ENCODE data around the gene TRAPPC10.

The TRAPPC10 gene

GRCh38 chr21:43968410-43969114 is 43.5 kb upstream of the TRAPPC10 start:
- no peak for TF ChIP-seq CTCF (IDR thresholded peaks at IDR 0.05; ENCODE audit: insufficient read depth, low read length, poor library complexity, severe bottlenecking)
- Histone ChIP-seq H3K36me3 (ENCODE audit: control insufficient read depth, insufficient read depth, low read length) (peaks cover 32% of the 10 kb centered on the region), H3K4me3 (replicated peaks; ENCODE audit: low read depth, low read length) (no peak overlapping the region), H3K27me3 (replicated peaks; ENCODE audit: control insufficient read depth, insufficient read depth, low read length) (no peaks in the 10 kb centered on the region)
- no peak for DNase-seq (ENCODE audit: extremely low read depth, insufficient read length)

DNA sequence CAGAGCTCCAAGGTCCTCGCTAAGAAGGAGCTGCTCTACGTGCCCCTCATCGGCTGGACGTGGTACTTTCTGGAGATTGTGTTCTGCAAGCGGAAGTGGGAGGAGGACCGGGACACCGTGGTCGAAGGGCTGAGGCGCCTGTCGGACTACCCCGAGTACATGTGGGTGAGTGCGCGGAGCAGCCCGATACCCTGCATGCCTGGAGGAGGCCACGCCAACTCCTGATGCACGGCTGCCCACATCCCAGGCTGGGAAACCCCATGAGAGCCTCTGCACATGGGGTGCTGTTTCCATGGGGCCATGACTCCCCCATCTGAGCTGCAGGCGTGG is 43.0 kb upstream of the TRAPPC10 start:
- Histone ChIP-seq H3K27me3 (replicated peaks; ENCODE audit: control insufficient read depth, insufficient read depth, low read length) (no peaks in the 10 kb centered on the region), H3K36me3 (ENCODE audit: control insufficient read depth, insufficient read depth, low read length) (peaks cover 32% of the 10 kb centered on the region), H3K4me3 (replicated peaks; ENCODE audit: low read depth, low read length) (no peak overlapping the region)
- TF ChIP-seq CTCF (IDR thresholded peaks at IDR 0.05; ENCODE audit: insufficient read depth, low read length, poor library complexity, severe bottlenecking) = no peak
- DNase-seq (ENCODE audit: extremely low read depth, insufficient read length) = no peak

DNA sequence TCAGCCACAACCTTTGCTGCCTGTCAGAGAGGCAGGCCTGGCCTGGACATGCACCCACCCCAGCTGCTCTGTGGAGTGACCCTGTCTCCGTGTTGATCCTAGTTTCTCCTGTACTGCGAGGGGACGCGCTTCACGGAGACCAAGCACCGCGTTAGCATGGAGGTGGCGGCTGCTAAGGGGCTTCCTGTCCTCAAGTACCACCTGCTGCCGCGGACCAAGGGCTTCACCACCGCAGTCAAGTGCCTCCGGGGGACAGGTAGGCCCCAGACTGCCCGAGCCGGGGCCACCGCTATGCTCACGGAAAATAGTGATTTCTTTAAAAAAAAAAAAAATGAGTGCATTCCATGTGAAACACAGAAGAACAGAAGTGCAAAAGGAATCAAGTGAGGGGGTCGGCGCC is 41.6 kb upstream of the TRAPPC10 start:
- Histone ChIP-seq H3K27me3 (replicated peaks; ENCODE audit: control insufficient read depth, insufficient read depth, low read length) (no peaks in the 10 kb centered on the region), H3K4me3 (replicated peaks; ENCODE audit: low read depth, low read length) (no peak overlapping the region), H3K36me3 (ENCODE audit: control insufficient read depth, insufficient read depth, low read length) (peaks cover 33% of the 10 kb centered on the region)
- no peak for DNase-seq (ENCODE audit: extremely low read depth, insufficient read length)
- no peak for TF ChIP-seq CTCF (IDR thresholded peaks at IDR 0.05; ENCODE audit: insufficient read depth, low read length, poor library complexity, severe bottlenecking)

DNA sequence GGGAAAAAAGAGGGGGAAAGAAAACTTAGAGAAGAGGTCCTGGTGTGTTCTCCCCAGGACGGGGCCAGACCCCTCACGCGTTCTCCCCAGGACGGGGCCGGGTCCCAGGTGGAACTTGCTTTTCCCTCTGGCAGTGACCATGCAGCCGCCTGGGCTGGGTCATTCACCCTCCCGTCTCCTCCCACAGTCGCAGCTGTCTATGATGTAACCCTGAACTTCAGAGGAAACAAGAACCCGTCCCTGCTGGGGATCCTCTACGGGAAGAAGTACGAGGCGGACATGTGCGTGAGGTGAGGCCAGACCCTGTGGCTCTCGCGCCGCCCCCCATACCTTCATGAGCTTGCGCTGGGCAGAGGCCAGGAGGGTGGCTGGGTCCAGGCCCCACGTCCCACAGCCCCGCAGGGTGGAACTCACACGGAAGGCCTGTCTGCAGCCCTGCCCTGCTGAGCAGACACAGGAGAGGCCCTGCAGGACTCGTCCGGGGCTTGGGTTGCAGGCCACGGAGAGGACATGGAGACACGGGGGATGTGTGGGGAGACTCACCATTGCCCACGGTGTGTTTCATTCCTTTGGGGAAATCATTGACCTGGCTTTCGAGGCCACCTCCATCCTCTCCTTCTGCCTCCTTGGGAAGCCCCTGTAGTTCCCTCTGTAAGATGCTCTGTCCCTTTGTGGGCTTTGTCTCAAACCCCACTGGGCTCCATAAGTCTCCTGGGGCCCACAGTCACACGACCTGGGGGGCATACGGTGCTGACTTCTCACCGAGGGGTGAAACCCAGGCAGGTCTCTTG is 40.7 kb upstream of the TRAPPC10 start:
- no peak for DNase-seq (ENCODE audit: extremely low read depth, insufficient read length)

DNA sequence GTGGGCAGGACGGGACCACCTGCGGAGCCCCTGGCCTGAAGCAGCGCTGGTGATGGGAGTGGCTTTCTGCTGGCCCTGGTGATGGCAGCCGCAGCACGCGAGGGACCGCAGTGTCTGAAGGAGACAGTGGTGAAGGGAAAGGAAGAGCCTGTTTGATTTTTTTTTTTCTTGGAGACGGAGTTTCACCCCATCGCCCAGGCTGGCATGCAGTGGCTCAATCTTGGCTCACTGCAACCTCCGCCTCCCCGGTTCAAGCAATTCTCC is 40.2 kb upstream of the TRAPPC10 start:
- DNase-seq (ENCODE audit: extremely low read depth, insufficient read length) = no peak

More for the DNA sequence above, 40.7 kb upstream of the TRAPPC10 start:
- TF ChIP-seq CTCF (IDR thresholded peaks at IDR 0.05; ENCODE audit: insufficient read depth, low read length, poor library complexity, severe bottlenecking) = no peak
- Histone ChIP-seq H3K4me3 (replicated peaks; ENCODE audit: low read depth, low read length) (no peak overlapping the region), H3K36me3 (ENCODE audit: control insufficient read depth, insufficient read depth, low read length) (peaks cover 30% of the 10 kb centered on the region), H3K27me3 (replicated peaks; ENCODE audit: control insufficient read depth, insufficient read depth, low read length) (no peaks in the 10 kb centered on the region)

More for the DNA sequence above, 40.2 kb upstream of the TRAPPC10 start:
- no peak for TF ChIP-seq CTCF (IDR thresholded peaks at IDR 0.05; ENCODE audit: insufficient read depth, low read length, poor library complexity, severe bottlenecking)
- H3K27me3 ChIP-seq (replicated peaks; ENCODE audit: control insufficient read depth, insufficient read depth, low read length) = no peaks in the 10 kb centered on the region
- H3K36me3 ChIP-seq (ENCODE audit: control insufficient read depth, insufficient read depth, low read length) = peaks cover 27% of the 10 kb centered on the region
- H3K4me3 ChIP-seq (replicated peaks; ENCODE audit: low read depth, low read length) = no peak overlapping the region
